ENCODE results near the gene CAPS.
"Not testable (repeated sequence)": the region's sequence is repeated elsewhere in the genome, so short reads cannot be mapped to it uniquely, and the experiment has no call there.

Gene CAPS

GRCh38 chr19:5913739-5914357, at the start of gene CAPS:
CAPS (plus strand) TSS chr19:5914254; CDS start chr19:5914407, 153 bp downstream.
- no peak for DNase-seq (ENCODE audit: low spot score)

- no peak for DNase-seq (ENCODE audit: low spot score)
These were observed 49.1 kb upstream of the CAPS start for GRCh38 chr19:5864725-5865486.

- no peak for DNase-seq (ENCODE audit: low spot score)
These were observed 48.3 kb upstream of the CAPS start for GRCh38 chr19:5865772-5866171.

GRCh38 chr19:5867201-5868136, 46.6 kb upstream of the CAPS start:
- DNase-seq (ENCODE audit: low spot score) = no peak

GRCh38 chr19:5870986-5871394, 43.1 kb upstream of the CAPS start:
- no peak for DNase-seq (ENCODE audit: low spot score)

- no peak for DNase-seq (ENCODE audit: low spot score)
These were observed 40.3 kb upstream of the CAPS start for GRCh38 chr19:5873617-5874199.

GRCh38 chr19:5874496-5874895, 39.6 kb upstream of the CAPS start:
- DNase-seq (ENCODE audit: low spot score) = not testable (repeated sequence)

GRCh38 chr19:5877427-5877826, 36.6 kb upstream of the CAPS start:
- DNase-seq (ENCODE audit: low spot score) = no peak

GRCh38 chr19:5877882-5878281, 36.2 kb upstream of the CAPS start:
- DNase-seq (ENCODE audit: low spot score) = no peak

- DNase-seq (ENCODE audit: low spot score) = no peak
These were observed 33.9 kb upstream of the CAPS start for GRCh38 chr19:5880196-5880595.

GRCh38 chr19:5880604-5881078, 33.4 kb upstream of the CAPS start:
- DNase-seq (ENCODE audit: low spot score) = no peak

GRCh38 chr19:5881543-5882299, 32.3 kb upstream of the CAPS start:
- DNase-seq (ENCODE audit: low spot score) = no peak

GRCh38 chr19:5882421-5882968, 31.6 kb upstream of the CAPS start:
- DNase-seq (ENCODE audit: low spot score) = no peak

GRCh38 chr19:5883157-5883873, 30.7 kb upstream of the CAPS start:
- DNase-seq (ENCODE audit: low spot score) = not testable (repeated sequence)

- DNase-seq (ENCODE audit: low spot score) = not testable (repeated sequence)
These were observed 29.8 kb upstream of the CAPS start for GRCh38 chr19:5884065-5884811.

- DNase-seq (ENCODE audit: low spot score) = no peak
These were observed 24.6 kb upstream of the CAPS start for GRCh38 chr19:5889288-5889971.

GRCh38 chr19:5890099-5890498, 24.0 kb upstream of the CAPS start:
- DNase-seq (ENCODE audit: low spot score) = no peak

GRCh38 chr19:5891572-5891937, 22.5 kb upstream of the CAPS start:
- DNase-seq (ENCODE audit: low spot score) = no peak
